Globus pallidus (tissue), 1 donor: ENCODE results near the gene SOBP.
A peak's percentile ranks its signal among the peaks of the same experiment; 100 is the strongest.

Experiments
- DNase-seq: peaks from one replicate; pipeline ENCODE4 v3.0.0-alpha.2; 2015; ENCODE audit warnings: low spot score

SOBP gene

GRCh38 chr6:107523794-107524193 is 33.9 kb downstream of the SOBP start:
- DNase-seq = no peak

GRCh38 chr6:107524626-107525025 is 34.7 kb downstream of the SOBP start:
- no peak for DNase-seq

DNA sequence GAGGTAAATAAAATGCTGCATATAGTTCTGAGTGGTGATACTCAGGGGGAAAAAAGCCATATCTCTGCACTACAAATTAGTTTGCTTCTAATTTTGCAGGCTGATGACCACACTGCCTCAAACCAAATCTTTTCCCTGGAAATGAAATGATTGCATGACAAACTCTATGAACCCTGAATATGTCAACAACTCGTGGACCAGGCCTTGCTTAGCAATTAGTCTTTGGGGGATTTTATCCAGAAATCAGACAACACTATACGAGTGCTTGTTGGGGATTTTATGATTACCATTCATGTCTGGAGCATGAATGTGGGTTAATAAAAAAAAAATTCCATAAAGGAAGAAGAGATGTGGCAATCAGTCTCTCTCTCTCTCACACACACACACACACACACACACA is 42.0 kb downstream of the SOBP start:
- no peak for DNase-seq

GRCh38 chr6:107532706-107533105 is 42.8 kb downstream of the SOBP start:
- DNase-seq = no peak

DNA sequence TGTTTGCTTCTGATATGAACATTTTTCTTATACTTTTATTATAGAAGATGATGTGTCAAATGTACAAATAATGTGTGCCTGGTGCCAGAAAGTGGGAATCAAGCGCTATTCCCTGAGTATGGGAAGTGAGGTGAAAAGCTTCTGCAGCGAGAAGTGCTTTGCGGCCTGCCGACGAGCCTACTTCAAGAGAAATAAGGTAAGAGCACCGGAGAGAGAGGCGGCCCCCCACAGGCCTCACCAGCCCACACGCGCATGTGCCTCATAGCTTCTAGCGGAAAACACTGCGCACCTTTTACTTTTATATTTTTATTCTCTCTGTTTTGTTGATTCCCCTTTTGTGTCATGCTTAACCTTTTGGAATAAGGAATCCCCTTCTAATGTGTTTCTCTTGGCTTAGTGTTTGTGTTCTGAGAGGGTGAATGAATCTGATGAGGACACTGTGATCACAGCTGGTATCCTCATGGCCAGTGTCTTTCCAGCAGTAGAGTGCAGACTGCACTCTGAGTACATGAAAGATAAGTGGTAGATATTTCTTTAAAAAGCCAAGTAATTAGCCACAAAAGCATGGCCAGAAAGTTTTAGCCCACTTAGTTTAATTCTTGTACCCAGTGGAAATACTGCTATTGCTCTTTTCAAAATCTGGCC is 43.6 kb downstream of the SOBP start:
- no peak for DNase-seq

GRCh38 chr6:107534571-107535141 is 44.7 kb downstream of the SOBP start:
- DNase-seq = no peak

GRCh38 chr6:107535626-107536025 is 45.7 kb downstream of the SOBP start:
- no peak for DNase-seq

GRCh38 chr6:107536180-107536961 is 46.5 kb downstream of the SOBP start:
- DNase-seq = no peak

- no peak for DNase-seq
These were observed 47.6 kb downstream of the SOBP start for GRCh38 chr6:107537559-107537958.

- no peak for DNase-seq
These were observed 49.0 kb downstream of the SOBP start for GRCh38 chr6:107538856-107539387.

DNA sequence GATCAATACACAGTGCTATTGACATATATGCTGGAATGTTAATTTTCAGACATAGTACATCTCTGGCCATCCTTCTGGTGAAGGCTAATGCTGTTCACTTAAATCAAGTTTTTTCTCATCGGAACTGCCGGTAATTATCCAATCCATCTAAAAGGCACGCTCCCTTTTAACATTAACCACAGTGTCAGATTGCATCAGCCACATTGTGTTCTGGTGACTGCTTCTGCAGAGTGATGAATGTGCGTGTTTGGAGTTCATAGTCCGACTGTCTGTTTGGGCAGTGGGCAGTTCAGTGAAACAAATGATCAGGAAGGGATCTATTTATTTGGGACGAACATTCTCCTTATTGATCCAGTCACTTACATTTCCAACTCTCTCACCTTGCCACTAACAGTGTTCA is 49.5 kb downstream of the SOBP start:
- DNase-seq = no peak

- DNase-seq = no peak
These were observed 50.0 kb downstream of the SOBP start for GRCh38 chr6:107539849-107540464.

GRCh38 chr6:107540465-107540857 is 50.5 kb downstream of the SOBP start:
- DNase-seq = peak; percentile 43

- no peak for DNase-seq
These were observed 52.3 kb downstream of the SOBP start for GRCh38 chr6:107542192-107542668.

- DNase-seq = no peak
These were observed 53.2 kb downstream of the SOBP start for GRCh38 chr6:107543088-107543487.

- no peak for DNase-seq
These were observed 53.6 kb downstream of the SOBP start for GRCh38 chr6:107543567-107543966.

DNA sequence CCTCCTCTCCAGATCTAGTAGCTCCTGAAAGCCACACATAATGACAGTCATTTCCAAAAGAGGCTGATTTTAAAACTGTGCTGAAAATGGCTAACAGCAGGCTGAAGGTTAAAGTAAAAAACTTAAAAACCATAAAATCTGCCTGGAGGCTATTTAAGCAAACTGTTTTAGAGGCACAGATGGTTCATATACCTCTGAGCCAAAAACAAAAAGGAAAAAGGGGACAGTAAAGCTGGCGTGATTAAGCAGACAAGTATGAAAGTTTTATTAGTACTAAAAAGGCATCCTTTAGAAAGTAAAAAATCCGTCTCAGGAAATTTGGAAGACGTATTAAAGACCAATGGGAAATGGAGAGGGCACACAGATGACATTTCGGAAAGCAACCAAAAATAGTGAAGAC is 55.8 kb downstream of the SOBP start:
- DNase-seq = no peak

DNA sequence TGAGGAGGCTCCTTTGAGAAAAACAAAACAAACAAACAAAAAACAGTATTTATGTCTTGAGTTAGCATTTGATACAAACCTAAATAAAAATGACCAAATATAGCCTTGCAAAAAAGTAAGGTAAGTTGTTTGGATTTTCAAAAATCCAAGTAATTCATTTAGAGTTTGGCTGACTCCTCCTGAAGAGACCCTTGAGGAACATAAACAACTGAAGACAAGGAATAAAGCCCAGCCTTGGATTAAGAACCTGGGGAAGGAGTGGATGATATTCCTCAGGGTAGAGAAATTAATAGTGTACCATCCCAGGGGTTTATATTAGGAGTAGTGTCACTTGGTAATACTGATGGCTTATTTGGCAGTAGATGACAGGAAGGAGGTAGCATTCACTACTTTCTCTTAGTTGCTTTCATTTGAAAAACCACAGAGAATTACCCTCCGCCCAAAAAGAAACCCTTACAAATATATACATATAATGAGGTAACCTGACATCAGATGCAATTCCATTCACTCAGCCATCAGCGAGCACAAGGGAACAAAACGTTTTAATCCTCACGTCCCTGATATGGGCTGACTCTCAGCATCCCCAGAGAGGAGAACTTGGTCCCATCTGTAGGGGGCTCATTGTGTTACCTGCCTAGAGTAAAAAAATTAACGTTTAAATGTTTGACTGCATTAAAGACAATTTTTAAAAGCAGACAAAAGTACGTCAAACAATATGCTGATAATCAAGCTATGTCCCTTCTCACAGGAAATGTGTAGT is 57.0 kb downstream of the SOBP start:
- DNase-seq = no peak

- no peak for DNase-seq
These were observed 57.5 kb downstream of the SOBP start for GRCh38 chr6:107547451-107547840.

DNA sequence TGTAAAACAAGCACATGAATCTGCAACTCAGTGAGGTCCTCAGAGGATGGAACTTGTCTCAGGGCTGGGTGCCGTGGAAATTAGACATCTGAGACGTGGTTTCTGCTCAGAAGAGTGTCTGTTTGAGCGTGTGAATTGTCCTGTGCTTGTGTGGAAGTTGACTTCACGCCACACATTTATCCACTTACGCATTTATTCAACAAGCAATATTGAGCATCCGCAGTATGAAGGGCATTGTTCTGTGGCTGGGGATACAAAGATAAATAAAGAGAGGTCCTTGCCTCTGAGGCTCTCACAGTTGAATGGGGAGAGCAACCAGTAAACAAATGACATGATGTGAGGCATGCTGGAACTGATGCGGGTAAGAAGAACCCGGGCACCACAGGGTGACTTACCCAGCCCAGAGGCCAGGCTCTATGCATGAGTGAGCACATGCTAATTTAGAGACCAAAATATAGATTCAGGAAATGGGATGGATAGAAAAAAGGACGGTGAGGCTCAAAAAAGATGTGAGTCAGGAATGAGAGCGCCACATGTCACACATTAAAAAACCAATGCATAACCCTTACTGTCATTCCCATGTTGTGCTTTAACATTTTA is 60.4 kb downstream of the SOBP start:
- peak; percentile 74 for DNase-seq

- no peak for DNase-seq
These were observed 61.0 kb downstream of the SOBP start for GRCh38 chr6:107550906-107551305.
